H1 (cell line): ENCODE measurements around the gene PROX2. TPM values are rescaled to one million over a fixed set of nuclear protein-coding genes. Genes with fewer than 3 reads are reported as not detected.

ENCODE experiments used
- CTCF ChIA-PET: fragments of 300-600 bp; sonication (Branson Sonifier 250); formaldehyde crosslinking; loops from one replicate; lab custom pipeline; 2021; ENCODE audit not compliant: partially characterized antibody; lab: Charles Lee
- POLR2A ChIA-PET: fragments of 300-600 bp; sonication (Branson Sonifier 250); formaldehyde crosslinking; loops from one replicate; lab custom pipeline; 2021; ENCODE audit warnings: inconsistent platforms; ENCODE audit not compliant: partially characterized antibody; lab: Charles Lee
- DNase-seq, 2 experiments: peaks; one replicate each; pipeline versions ENCODE4 v3.0.0 to v3.0.0-alpha.2; 2010 to 2022; ENCODE audit warnings: low spot score in 2 of 2, low read depth in 1 of 2, mixed read lengths in 1 of 2
- FAIRE-seq: peaks from 2 replicates; lab custom pipeline; 2011; peaks lifted over from hg19 to GRCh38; lab: Jason Lieb, UNC
- H2AFZ ChIP-seq: 2 replicates; pipeline ENCODE4 v1.8.1; 2012; ENCODE audit warnings: low read length, inconsistent platforms
- H2AK5ac ChIP-seq: 2 replicates; pipeline ENCODE4 v1.6.1; 2013; ENCODE audit warnings: low read depth, low read length
- H2BK120ac ChIP-seq: replicated peaks from 2 replicates; pipeline ENCODE3; 2013; ENCODE audit warnings: low read depth, low read length, inconsistent platforms
- H2BK12ac ChIP-seq: 2 replicates; pipeline ENCODE4 v1.6.1; 2013; ENCODE audit warnings: low read depth, low read length
- H2BK15ac ChIP-seq: 2 replicates; pipeline ENCODE4 v1.6.1; 2013; ENCODE audit warnings: low read length
- H2BK20ac ChIP-seq: 2 replicates; pipeline ENCODE4 v1.6.1; 2013; ENCODE audit warnings: low read length
- H2BK5ac ChIP-seq: 2 replicates; pipeline ENCODE4 v1.6.1; 2013; ENCODE audit warnings: low read depth, low read length
- H3K14ac ChIP-seq: 2 replicates; pipeline ENCODE4 v1.6.1; 2013; ENCODE audit warnings: inconsistent platforms; ENCODE audit not compliant: insufficient read length
- H3K18ac ChIP-seq: 2 replicates; pipeline ENCODE4 v1.6.1; 2013; ENCODE audit warnings: low read length; ENCODE audit errors: extremely low read depth
- H3K23ac ChIP-seq: 2 replicates; pipeline ENCODE4 v1.6.1; 2013; ENCODE audit warnings: inconsistent platforms; ENCODE audit not compliant: insufficient read length
- H3K23me2 ChIP-seq: 2 replicates; pipeline ENCODE4 v1.6.1; 2013; ENCODE audit warnings: low read depth, low read length
- H3K27ac ChIP-seq: 2 replicates; pipeline ENCODE4 v1.6.1; 2011; ENCODE audit warnings: low read depth, low read length, inconsistent platforms
- H3K27me3 ChIP-seq, 4 experiments: replicated peaks in 1 of 4; 1 replicate in 1 of 4; 2 replicates in 3 of 4; pipeline versions ENCODE4 v1.6.1 to v1.8.1; 2011 to 2013; ENCODE audit warnings: low read length in 3 of 4, mild to moderate bottlenecking in 3 of 4, inconsistent platforms in 2 of 4, mixed read lengths in 2 of 4, moderate library complexity in 1 of 4; ENCODE audit not compliant: control insufficient read depth in 3 of 4, insufficient read depth in 3 of 4; ENCODE audit errors: extremely low read depth in 1 of 4
- H3K36me3 ChIP-seq, 4 experiments: 2 replicates each; pipeline versions ENCODE4 v1.6.1 to v1.8.1; 2011 to 2013; ENCODE audit warnings: mild to moderate bottlenecking in 4 of 4, low read length in 3 of 4, moderate library complexity in 2 of 4, control low read depth in 1 of 4, inconsistent platforms in 1 of 4; ENCODE audit not compliant: insufficient read depth in 4 of 4, control insufficient read depth in 2 of 4
- H3K4ac ChIP-seq: replicated peaks from 2 replicates; pipeline ENCODE3; 2013; ENCODE audit warnings: low read length, low read depth, mixed read lengths, inconsistent platforms; ENCODE audit not compliant: insufficient read length
- H3K4me1 ChIP-seq, 4 experiments: replicated peaks in 1 of 4; 1 replicate in 1 of 4; 2 replicates in 3 of 4; pipeline versions ENCODE4 v1.6.1 to v1.8.1; 2011 to 2013; ENCODE audit warnings: low read length in 3 of 4, inconsistent platforms in 2 of 4, mixed read lengths in 1 of 4; ENCODE audit not compliant: insufficient read depth in 4 of 4, control insufficient read depth in 3 of 4
- H3K4me2 ChIP-seq, 2 experiments: 2 replicates each; pipeline versions ENCODE4 v1.6.1 to v1.8.1; 2011 to 2013; ENCODE audit warnings: low read depth in 2 of 2, low read length in 2 of 2, control low read depth in 1 of 2, inconsistent platforms in 1 of 2, mild to moderate bottlenecking in 1 of 2; ENCODE audit not compliant: insufficient read depth in 1 of 2
- H3K4me3 ChIP-seq, 4 experiments: fragments of 200-600, 300-600 bp in 1 of 4; sonication (generic), shearing (Covaris generic), sonication (Bioruptor Twin) in 1 of 4; 2 replicates each; pipeline versions ENCODE4 v1.5.1 to v1.8.1; 2011 to 2016; ENCODE audit warnings: low read length in 4 of 4, low read depth in 3 of 4, control low read depth in 2 of 4, inconsistent platforms in 2 of 4, mild to moderate bottlenecking in 2 of 4, mixed read lengths in 1 of 4, moderate library complexity in 1 of 4; ENCODE audit not compliant: insufficient read depth in 2 of 4; ENCODE audit errors: extremely low read depth in 1 of 4
- H3K56ac ChIP-seq: replicated peaks from 2 replicates; pipeline ENCODE3; 2013; ENCODE audit warnings: low read depth, mild to moderate bottlenecking, mixed read lengths, low read length, inconsistent platforms; ENCODE audit not compliant: insufficient read length
- H3K79me1 ChIP-seq: 2 replicates; pipeline ENCODE4 v1.6.1; 2013; ENCODE audit warnings: low read depth, low read length, control low read depth
- H3K79me2 ChIP-seq, 2 experiments: 2 replicates each; pipeline versions ENCODE4 v1.6.1 to v1.8.1; 2012 to 2013; ENCODE audit warnings: low read length in 2 of 2, mild to moderate bottlenecking in 2 of 2, inconsistent platforms in 1 of 2; ENCODE audit not compliant: insufficient read depth in 2 of 2, control insufficient read depth in 1 of 2
- H3K9ac ChIP-seq, 4 experiments: replicated peaks in 1 of 4; 1 replicate in 1 of 4; 2 replicates in 3 of 4; pipeline versions ENCODE4 v1.6.1 to v1.8.1; 2011 to 2013; ENCODE audit warnings: low read depth in 3 of 4, low read length in 3 of 4, control low read depth in 2 of 4, mild to moderate bottlenecking in 2 of 4, moderate library complexity in 2 of 4, inconsistent platforms in 1 of 4; ENCODE audit errors: extremely low read depth in 1 of 4
- H3K9me3 ChIP-seq, 2 experiments: 2 replicates each; pipeline versions ENCODE4 v1.6.1 to v1.8.1; 2012 to 2013; ENCODE audit warnings: mild to moderate bottlenecking in 2 of 2, moderate library complexity in 2 of 2, control low read depth in 1 of 2, inconsistent platforms in 1 of 2, low read depth in 1 of 2, low read length in 1 of 2, mixed read lengths in 1 of 2; ENCODE audit not compliant: insufficient read depth in 2 of 2
- H4K20me1 ChIP-seq, 2 experiments: replicated peaks in 1 of 2; 2 replicates each; pipeline versions ENCODE3 to v1.8.1; 2011 to 2013; ENCODE audit warnings: inconsistent platforms in 2 of 2, low read length in 2 of 2, mild to moderate bottlenecking in 1 of 2; ENCODE audit not compliant: insufficient read depth in 2 of 2, control insufficient read depth in 1 of 2
- H4K5ac ChIP-seq: 2 replicates; pipeline ENCODE4 v1.6.1; 2013; ENCODE audit warnings: low read length, low read depth, mixed read lengths, inconsistent platforms; ENCODE audit not compliant: insufficient read length
- H4K8ac ChIP-seq: 2 replicates; pipeline ENCODE4 v1.8.0; 2013; ENCODE audit warnings: mild to moderate bottlenecking, moderate library complexity, low read length, inconsistent platforms; ENCODE audit not compliant: insufficient read depth; ENCODE audit errors: extremely low read depth
- H4K91ac ChIP-seq: replicated peaks from 2 replicates; pipeline ENCODE3; 2013; ENCODE audit warnings: low read length, mixed read lengths, inconsistent platforms; ENCODE audit not compliant: insufficient read length
- CHD2 ChIP-seq: IDR thresholded peaks from 2 replicates; pipeline ENCODE4 v1.6.1; 2012; ENCODE audit warnings: low read length, improper control_type of control experiment
- EGR1 ChIP-seq: IDR thresholded peaks from 2 replicates; pipeline ENCODE4 v1.6.1; 2011; ENCODE audit warnings: low read depth, low read length, borderline replicate concordance
- GABPA ChIP-seq: IDR thresholded peaks from 2 replicates; pipeline ENCODE4 v1.6.1; 2011; ENCODE audit warnings: mild to moderate bottlenecking, low read length, moderate library complexity, borderline replicate concordance; ENCODE audit not compliant: insufficient read depth
- HDAC6 ChIP-seq: IDR thresholded peaks from one replicate; pipeline ENCODE4 v1.7.1; 2012; ENCODE audit warnings: low read depth, mild to moderate bottlenecking, inconsistent platforms, low read length, moderate library complexity
- KDM1A ChIP-seq: fragments of 200-600, 300-600 bp; sonication (generic); IDR thresholded peaks from 2 replicates; pipeline ENCODE4 v1.7.1; 2016; ENCODE audit warnings: mild to moderate bottlenecking, low read length, borderline replicate concordance
- NANOG ChIP-seq: IDR thresholded peaks from 2 replicates; pipeline ENCODE4 v1.6.1; 2011; ENCODE audit warnings: low read length, low read depth, mild to moderate bottlenecking, inconsistent platforms; ENCODE audit not compliant: insufficient read depth, poor library complexity, severe bottlenecking
- RBBP5 ChIP-seq: IDR thresholded peaks from 2 replicates; pipeline ENCODE4 v1.7.1; 2012; ENCODE audit warnings: low read depth, mild to moderate bottlenecking, inconsistent platforms, low read length, moderate library complexity, borderline replicate concordance
- RNF2 ChIP-seq: fragments of 200-900, 300-1000 bp; sonication (generic); IDR thresholded peaks from 2 replicates; pipeline ENCODE4 v1.7.1; 2016; ENCODE audit warnings: borderline replicate concordance, low read depth, mild to moderate bottlenecking, antibody characterized with exemption, low read length; ENCODE audit not compliant: poor library complexity, severe bottlenecking; ENCODE audit errors: missing control alignments
- RXRA ChIP-seq: IDR thresholded peaks from 2 replicates; pipeline ENCODE4 v1.6.1; 2011; ENCODE audit warnings: low read depth, mild to moderate bottlenecking, low read length, moderate library complexity; ENCODE audit not compliant: insufficient read depth
- SP1 ChIP-seq: IDR thresholded peaks from 2 replicates; pipeline ENCODE4 v1.6.1; 2011; ENCODE audit warnings: low read depth, low read length
- SRF ChIP-seq: IDR thresholded peaks from 2 replicates; pipeline ENCODE4 v1.6.1; 2011; ENCODE audit warnings: mild to moderate bottlenecking, low read depth, low read length, moderate library complexity
- TAF1 ChIP-seq: IDR thresholded peaks from 2 replicates; pipeline ENCODE4 v1.6.1; 2011; ENCODE audit warnings: mild to moderate bottlenecking, low read depth, low read length
- ZNF274 ChIP-seq: IDR thresholded peaks from 2 replicates; pipeline ENCODE4 v1.7.0; 2012; ENCODE audit warnings: low read length, borderline replicate concordance; ENCODE audit errors: extremely low read depth
- WGBS, 2 experiments: shearing (Covaris generic) in 1 of 2; methylation state at CpG; one replicate each; pipeline versions ENCODE4 v1.1.6 to v1.1.7; 2013 to 2015; ENCODE audit warnings: low lambda C conversion rate in 2 of 2, mixed read lengths in 2 of 2, inconsistent platforms in 1 of 2, low coverage in 1 of 2, missing lambda C conversion rate in 1 of 2; ENCODE audit not compliant: insufficient replicate concordance in 2 of 2, insufficient coverage in 1 of 2, insufficient read length in 1 of 2; ENCODE audit errors: extremely low coverage in 1 of 2, missing lambda C conversion rate in 1 of 2; 5-methylcytosine and 5-hydroxymethylcytosine counted together
- polyA plus RNA-seq, 7 experiments: library from polyadenylated mRNA; depleted of rRNA in 3 of 7; stranded (reverse) in 5 of 7; unstranded in 2 of 7; fragments of >200 nt in 5 of 7; fragments of 200-250 nt in 2 of 7; gene quantifications; 1 replicate in 5 of 7; 2 replicates in 1 of 7; 4 replicates in 1 of 7; pipeline versions ENCODE4 v1.2.1 to v1.2.3, GENCODE V29; 2011 to 2013; ENCODE audit warnings: missing spikeins in 2 of 7, mixed read lengths in 2 of 7
- total RNA-seq: library from RNA; stranded (reverse); fragmentation: NEBNext Ultra II Directional; extraction: Animal tissue kit (Norgen Biotek cat#: 25700); gene quantifications from 2 replicates; pipeline ENCODE4 v1.2.1, GENCODE V29; 2021
- TF ChIP-seq, protein P1 (sequence below): IDR thresholded peaks from 2 replicates; pipeline ENCODE4 v1.6.1; 2012; ENCODE audit warnings: inconsistent platforms

The PROX2 gene
- total and polyA plus RNA-seq, 2 of the 8 experiments (the other 6 are each of a cell fraction or from before 2014, with no cell fraction given) = 0.03 TPM; not detected in 1

DNA sequence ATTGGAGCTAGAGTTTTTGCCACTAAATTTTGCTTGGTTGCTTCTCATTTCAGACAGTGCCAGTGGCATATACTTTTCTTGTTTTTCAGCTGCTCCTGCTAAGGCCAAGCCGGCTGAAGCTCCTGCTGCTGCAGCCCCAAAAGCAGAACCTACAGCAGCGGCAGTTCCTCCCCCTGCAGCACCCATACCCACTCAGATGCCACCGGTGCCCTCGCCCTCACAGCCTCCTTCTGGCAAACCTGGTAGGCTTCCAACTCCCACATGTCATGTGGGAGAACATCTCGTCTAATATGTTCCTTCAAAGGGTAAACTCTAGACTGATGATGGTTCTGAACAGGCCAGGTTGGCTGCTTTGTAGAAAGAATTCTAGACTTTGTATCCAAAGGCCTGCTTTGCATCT lies 16.8 kb upstream of the PROX2 start:
- ChIA-PET CTCF (interaction anchor here (0.6 to 24.8 kb wide), 10 partner anchors 9 to 404 kb away, joined by 3 to 509 read pairs (median 6); partner anchors contain the start of genes ACYP1 and PROX2), POLR2A (interaction anchor here (0.8 to 2.8 kb wide), 5 partner anchors 8 to 19 kb away, joined by 3 to 15 read pairs (median 6); no protein-coding TSS in a partner anchor)
- H3K23ac ChIP-seq = no peak overlapping the region
- FAIRE-seq = no peak
- H3K27ac ChIP-seq = no peak overlapping the region
- H3K4me1 ChIP-seq = peaks cover 0 to 4% (median 2%) of the 10 kb centered on the region in 4 experiments; a peak in 2 of 7 replicates
- no peak overlapping the region for H2BK12ac ChIP-seq
- TF ChIP-seq KDM1A (no peak), SP1 (no peak), HDAC6 (no peak), RXRA (no peak), GABPA (no peak), EGR1 (no peak), SRF (no peak), TAF1 (no peak), RBBP5 (no peak), CHD2 (no peak), RNF2 (no peak), ZNF274 (no peak), NANOG (no peak)
- TF ChIP-seq, protein P1, sequence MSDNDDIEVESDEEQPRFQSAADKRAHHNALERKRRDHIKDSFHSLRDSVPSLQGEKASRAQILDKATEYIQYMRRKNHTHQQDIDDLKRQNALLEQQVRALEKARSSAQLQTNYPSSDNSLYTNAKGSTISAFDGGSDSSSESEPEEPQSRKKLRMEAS = no peak
- peaks cover 5% of the 10 kb centered on the region for H3K79me1 ChIP-seq
- no peak overlapping the region for H2BK120ac ChIP-seq
- no peak overlapping the region for H3K14ac ChIP-seq
- no peak overlapping the region for H2BK20ac ChIP-seq
- H2BK5ac ChIP-seq = no peak overlapping the region
- H2AFZ ChIP-seq = no peak overlapping the region
- no peak for DNase-seq
- no peak overlapping the region for H3K4me3 ChIP-seq
- no peak overlapping the region for H4K8ac ChIP-seq
- H3K36me3 ChIP-seq = peaks cover 36 to 86% (median 69%) of the 10 kb centered on the region in 4 experiments
- no peak overlapping the region for H4K91ac ChIP-seq
- no peaks in the 10 kb centered on the region for H3K27me3 ChIP-seq
- H2BK15ac ChIP-seq = no peak overlapping the region
- no peaks in the 10 kb centered on the region for H3K9me3 ChIP-seq
- no peaks in the 10 kb centered on the region for H3K23me2 ChIP-seq
- H3K56ac ChIP-seq = no peak overlapping the region
- no peak overlapping the region for H2AK5ac ChIP-seq
- H4K20me1 ChIP-seq = peaks cover 5 to 6% of the 10 kb centered on the region in 2 experiments
- no peak overlapping the region for H3K4me2 ChIP-seq
- no peak overlapping the region for H3K18ac ChIP-seq
- H3K4ac ChIP-seq = no peak overlapping the region
- 92% methylated on average over 5 of the region's 5 CpGs; no CpG with 5 or more reads in 1 of the 2 experiments for WGBS, 2 experiments
- peaks cover 0 to 17% of the 10 kb centered on the region in 2 experiments; a peak in 2 of 4 replicates for H3K79me2 ChIP-seq
- no peak overlapping the region for H4K5ac ChIP-seq
- H3K9ac ChIP-seq = no peak overlapping the region
